GM10266 (cell line): ENCODE measurements around the gene LRG1.

Experiments
- DNase-seq: peaks from one replicate; pipeline ENCODE4 v3.0.0; 2012; ENCODE audit errors: extremely low spot score
- TF ChIP-seq, protein P1 (sequence below): IDR thresholded peaks from 2 replicates; pipeline ENCODE4 v1.5.1; 2012; ENCODE audit warnings: mild to moderate bottlenecking, low read depth; ENCODE audit not compliant: control insufficient read depth, insufficient read depth; ENCODE audit errors: missing control alignments

The LRG1 gene

DNA sequence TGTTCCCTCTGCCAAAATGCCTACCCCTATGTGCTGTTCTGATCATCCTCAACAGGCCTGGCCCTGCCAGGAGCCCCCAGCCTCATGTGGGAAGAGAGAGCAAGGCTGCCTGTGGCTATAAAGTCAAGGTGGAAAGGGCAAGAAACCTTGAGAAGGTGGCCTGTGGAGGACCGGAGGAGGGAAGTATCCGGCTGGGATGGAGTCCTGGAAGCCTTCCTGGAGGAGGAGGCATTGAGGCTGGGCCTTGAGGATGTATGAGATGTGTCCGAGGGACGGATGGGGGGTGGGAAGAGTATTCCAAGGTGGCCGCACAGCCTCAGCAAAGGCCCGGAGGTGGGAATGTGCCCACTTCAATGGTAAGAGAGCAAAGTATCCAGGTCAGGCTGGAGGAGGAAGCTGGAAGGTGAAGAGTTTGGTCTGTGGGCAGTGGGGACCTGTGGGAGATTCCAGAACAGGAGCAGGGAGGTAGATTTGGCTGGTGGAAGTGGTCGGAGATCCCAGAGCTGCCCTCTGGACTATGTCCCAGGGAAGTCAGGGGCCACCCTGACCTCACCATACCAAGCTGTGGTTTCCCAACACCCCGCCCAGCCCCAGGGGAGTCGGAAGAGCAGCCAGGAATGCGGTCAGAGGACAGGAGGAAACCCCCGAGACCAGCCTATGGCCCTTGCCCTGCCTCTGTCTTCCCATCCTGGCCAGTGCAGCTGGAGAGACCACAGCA is 18.5 kb downstream of the LRG1 start:
- no peak for DNase-seq
- TF ChIP-seq, protein P1, sequence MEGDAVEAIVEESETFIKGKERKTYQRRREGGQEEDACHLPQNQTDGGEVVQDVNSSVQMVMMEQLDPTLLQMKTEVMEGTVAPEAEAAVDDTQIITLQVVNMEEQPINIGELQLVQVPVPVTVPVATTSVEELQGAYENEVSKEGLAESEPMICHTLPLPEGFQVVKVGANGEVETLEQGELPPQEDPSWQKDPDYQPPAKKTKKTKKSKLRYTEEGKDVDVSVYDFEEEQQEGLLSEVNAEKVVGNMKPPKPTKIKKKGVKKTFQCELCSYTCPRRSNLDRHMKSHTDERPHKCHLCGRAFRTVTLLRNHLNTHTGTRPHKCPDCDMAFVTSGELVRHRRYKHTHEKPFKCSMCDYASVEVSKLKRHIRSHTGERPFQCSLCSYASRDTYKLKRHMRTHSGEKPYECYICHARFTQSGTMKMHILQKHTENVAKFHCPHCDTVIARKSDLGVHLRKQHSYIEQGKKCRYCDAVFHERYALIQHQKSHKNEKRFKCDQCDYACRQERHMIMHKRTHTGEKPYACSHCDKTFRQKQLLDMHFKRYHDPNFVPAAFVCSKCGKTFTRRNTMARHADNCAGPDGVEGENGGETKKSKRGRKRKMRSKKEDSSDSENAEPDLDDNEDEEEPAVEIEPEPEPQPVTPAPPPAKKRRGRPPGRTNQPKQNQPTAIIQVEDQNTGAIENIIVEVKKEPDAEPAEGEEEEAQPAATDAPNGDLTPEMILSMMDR, result no peak

DNA sequence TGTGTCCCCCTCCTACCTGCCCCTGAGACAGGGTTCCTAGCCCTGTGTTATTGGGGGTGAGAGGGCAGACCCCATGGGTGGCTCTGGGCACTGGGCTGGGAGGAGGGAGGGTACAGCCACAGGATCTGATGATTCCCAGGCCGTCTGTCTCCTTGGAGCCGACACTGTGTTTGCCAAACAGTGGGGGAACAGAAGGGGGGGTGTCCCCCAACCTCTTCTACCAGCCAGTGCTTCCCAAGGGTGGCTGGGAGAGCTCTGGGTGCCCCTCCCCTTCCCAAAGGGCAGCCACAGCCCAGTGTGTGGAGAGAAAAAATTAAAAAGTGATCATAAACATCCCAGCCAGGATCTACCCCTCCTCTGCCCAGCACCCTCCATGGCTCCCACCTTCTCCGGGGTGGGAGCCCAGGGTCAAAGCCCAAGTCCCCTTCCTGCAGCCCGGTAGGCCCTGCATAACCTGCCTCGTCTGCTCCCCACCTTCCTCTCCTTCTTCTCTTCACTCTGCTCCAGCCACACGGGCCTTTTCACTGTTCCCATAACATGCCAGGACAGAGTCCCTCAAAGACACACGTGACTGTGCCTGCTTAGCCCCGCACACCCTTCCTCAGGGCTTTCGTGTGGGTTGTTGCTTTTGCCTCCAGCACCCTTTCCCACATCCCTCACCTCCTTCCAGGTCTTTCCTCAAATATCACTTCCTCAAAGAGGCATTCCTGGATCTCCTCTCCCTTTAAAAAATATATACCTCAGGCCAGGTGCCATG is 20.1 kb downstream of the LRG1 start:
- DNase-seq, result no peak
- TF ChIP-seq, protein P1, result no peak

DNA sequence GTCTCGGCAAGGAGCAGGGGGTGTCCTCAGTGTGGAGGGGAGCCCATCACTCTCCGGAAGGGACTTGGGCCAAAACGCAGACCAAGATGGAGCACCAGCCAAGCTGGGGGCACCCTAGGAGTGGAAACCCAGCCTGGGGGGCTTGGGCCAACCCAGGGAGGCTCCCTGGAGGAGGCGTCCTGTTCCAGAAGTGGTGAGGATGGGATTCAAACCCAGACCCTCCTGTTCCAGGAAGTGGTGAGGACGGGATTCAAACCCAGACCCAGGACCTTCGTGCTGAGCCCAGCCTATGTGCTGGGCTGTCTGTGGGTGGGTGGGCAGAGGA is 20.7 kb downstream of the LRG1 start:
- no peak for DNase-seq
- TF ChIP-seq, protein P1, result no peak

DNA sequence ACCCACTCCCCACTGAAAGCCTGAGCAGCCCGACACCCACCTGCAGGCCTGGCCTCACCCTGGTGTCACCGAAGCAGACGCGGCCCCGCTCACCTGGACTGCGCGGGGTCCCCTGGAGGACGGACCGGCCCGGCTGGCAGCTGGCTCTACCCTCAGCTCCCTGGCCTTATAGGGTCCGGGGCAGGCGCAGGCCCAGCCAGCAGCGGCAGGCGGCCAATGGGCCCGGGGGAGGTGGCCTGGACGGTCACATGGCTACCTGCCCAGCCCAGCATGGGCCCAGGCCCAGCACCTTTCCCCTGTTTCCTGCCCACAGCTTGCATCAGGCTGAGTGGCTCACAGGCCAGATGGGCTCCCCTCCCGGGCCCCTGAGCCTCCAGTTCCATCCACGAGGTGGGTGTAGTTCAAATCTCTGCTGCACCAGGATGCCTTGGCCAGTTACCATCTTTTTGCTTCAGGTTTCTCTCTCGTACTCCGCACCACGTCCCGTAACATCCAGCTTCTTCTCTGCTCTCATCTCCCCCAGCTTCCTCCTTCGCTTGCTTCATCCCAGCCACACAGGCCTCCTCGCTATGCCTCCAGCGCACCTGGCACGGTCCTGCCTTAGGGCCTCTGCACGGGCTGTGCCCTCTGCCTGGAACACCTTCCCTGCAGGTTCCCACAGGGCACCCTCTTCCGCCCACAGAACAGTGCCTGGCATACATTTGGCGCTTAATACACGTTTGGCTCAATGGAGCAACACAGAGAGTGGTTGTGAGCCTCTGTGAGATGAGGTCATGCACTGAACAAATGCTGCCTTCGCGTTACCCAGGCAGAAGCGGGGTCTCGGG is 21.3 kb downstream of the LRG1 start, which contains the start of gene PLIN4:
Gene PLIN4 (minus strand): TSS at position 142 of the 827 bp plus-strand sequence. CDS start 214 bp downstream, outside the sequence.
- TF ChIP-seq, protein P1, result no peak
- no peak for DNase-seq

DNA sequence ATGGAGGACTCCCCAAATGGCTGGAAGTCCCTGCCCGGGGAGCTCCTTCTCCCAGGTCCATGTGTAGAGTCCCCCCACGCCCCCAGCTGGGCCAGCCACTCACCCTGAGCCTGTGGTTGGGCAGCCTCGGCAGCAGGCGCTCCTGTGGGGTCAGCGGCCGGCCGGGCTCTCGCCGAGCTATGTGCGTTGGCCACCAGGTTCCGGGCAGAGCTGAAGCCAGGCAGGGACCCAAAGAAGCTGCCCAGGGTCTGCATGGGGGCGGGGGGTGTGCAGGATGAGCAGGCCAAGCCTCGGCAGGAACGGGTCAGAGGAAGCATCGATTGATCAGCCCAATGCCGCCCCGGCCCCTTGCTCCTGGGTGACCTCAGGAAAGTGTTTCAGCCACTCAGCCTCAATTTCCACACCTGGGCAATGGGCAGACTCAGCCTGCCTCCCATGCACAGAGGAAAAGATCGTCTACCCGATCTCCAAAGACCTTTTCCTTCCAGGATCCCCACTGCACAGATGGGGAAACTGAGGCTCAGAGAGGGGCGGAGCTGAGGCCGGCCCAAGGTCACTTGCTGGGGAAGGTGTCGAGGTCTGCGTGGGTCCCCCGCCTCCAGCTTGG is 22.3 kb downstream of the LRG1 start:
- no peak for DNase-seq
- TF ChIP-seq, protein P1, result no peak

DNA sequence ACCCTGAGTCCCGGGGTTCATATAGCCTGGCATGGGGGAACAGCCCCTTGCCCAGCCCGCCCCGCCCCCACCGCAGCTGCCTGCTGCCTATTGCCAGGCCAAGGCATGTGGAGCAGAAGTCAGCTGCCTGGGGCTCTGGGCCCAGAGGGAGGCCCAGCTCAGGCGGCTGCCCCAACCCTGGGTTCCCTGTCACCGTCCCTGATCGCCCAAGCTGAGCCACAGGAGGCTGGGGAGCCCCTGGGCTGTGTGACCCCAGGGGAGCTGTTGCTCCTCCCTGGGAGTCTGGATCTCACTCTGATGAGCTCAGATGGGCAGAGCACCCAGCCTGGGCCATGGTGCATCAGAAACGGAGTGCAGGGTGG is 22.9 kb downstream of the LRG1 start:
- TF ChIP-seq, protein P1, result no peak
- DNase-seq, result no peak
